ENCODE data around the gene TRAPPC2. TPM values are rescaled to one million over a fixed set of nuclear protein-coding genes. Genes with fewer than 3 reads are reported as not detected.
A peak's percentile ranks its signal among the peaks of the same experiment; 100 is the strongest.

Gene TRAPPC2
- total RNA-seq, 1 donor from 2014 or later = 6.4 TPM

DNA sequence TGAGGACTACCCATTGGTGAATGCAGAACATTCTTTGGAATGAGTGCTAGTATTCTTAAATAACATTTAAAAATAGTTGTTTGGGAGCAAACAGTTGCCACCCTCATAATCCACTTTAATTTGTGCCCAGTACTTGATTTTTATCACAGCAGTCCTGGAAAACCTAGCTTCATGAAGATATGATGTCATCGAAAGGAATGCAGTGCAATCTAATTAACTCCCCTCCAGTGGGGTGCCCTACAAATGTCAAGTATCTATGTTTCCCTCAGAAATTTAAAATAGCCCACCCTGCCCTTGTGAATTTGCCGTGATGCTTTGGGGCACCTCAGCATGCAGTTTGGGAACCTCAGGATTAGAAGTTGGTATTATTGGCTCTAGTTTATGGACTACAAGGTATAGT, 40.1 kb downstream of the TRAPPC2 start:
- no peak for DNase-seq (ENCODE audit: low read depth)
- H3K4me3 ChIP-seq (ENCODE audit: low read depth, low read length) = no peak overlapping the region
- TF ChIP-seq, protein P1, sequence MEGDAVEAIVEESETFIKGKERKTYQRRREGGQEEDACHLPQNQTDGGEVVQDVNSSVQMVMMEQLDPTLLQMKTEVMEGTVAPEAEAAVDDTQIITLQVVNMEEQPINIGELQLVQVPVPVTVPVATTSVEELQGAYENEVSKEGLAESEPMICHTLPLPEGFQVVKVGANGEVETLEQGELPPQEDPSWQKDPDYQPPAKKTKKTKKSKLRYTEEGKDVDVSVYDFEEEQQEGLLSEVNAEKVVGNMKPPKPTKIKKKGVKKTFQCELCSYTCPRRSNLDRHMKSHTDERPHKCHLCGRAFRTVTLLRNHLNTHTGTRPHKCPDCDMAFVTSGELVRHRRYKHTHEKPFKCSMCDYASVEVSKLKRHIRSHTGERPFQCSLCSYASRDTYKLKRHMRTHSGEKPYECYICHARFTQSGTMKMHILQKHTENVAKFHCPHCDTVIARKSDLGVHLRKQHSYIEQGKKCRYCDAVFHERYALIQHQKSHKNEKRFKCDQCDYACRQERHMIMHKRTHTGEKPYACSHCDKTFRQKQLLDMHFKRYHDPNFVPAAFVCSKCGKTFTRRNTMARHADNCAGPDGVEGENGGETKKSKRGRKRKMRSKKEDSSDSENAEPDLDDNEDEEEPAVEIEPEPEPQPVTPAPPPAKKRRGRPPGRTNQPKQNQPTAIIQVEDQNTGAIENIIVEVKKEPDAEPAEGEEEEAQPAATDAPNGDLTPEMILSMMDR (conservative IDR thresholded peaks at IDR 0.05; ENCODE audit: low read depth, low read length) = no peak

DNA sequence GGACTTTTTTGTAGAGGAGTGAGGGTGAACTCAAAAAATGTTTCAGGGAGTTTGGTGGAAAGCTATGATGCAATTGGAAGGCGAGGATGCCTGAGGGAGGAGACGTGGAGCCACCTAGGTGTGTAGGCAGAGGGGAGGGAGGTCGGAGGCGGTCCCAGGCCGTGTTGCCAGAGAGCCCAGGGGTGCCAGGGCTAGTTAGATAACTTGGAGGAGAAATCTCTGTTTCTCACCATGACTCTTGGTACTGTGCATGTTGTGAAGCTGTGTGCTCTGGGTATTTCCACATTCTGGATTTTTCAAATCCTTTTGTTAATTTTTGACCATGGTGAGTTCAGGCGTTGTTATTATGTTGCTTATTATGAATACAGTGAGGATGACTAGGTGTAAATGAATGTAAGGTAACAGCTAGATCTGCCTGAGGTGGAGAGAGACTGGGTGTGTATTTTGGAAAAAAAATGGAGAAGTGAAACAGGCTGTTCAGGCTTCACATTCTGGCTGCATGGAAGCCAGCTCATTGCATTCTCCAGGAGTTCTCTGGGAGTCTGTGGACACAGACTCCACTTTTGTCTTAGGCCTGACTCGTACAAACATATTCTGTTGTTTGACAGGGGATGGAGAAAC, 41.0 kb downstream of the TRAPPC2 start:
- peak overlapping the region; percentile 6 for H3K4me3 ChIP-seq (ENCODE audit: low read depth, low read length)
- TF ChIP-seq, protein P1 (conservative IDR thresholded peaks at IDR 0.05; ENCODE audit: low read depth, low read length) = no peak
- DNase-seq (ENCODE audit: low read depth) = no peak

DNA sequence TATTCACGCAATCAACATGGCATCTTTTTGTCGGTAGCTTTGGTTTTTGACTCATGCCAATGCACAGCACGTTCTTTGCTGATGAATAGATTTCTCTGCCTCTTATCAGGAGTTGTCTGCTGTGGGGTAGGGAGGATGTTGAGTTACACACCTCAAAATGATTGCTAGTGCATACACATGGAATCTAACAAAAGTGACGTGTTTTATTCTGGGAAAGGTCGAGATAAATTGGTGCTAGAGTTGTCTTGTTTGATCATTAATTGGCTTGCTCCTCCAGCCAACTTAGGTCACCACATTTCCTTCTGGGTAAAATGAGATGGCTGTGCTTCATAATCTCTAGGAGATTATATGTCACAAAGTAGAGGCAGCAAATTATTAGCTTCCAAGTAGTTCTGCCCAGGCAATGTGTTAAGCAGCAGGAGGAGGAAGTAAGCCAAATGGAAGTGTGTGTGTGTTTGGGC, 41.6 kb downstream of the TRAPPC2 start:
- DNase-seq (ENCODE audit: low read depth) = no peak
- TF ChIP-seq, protein P1 (conservative IDR thresholded peaks at IDR 0.05; ENCODE audit: low read depth, low read length) = no peak
- H3K4me3 ChIP-seq (ENCODE audit: low read depth, low read length) = no peak overlapping the region

DNA sequence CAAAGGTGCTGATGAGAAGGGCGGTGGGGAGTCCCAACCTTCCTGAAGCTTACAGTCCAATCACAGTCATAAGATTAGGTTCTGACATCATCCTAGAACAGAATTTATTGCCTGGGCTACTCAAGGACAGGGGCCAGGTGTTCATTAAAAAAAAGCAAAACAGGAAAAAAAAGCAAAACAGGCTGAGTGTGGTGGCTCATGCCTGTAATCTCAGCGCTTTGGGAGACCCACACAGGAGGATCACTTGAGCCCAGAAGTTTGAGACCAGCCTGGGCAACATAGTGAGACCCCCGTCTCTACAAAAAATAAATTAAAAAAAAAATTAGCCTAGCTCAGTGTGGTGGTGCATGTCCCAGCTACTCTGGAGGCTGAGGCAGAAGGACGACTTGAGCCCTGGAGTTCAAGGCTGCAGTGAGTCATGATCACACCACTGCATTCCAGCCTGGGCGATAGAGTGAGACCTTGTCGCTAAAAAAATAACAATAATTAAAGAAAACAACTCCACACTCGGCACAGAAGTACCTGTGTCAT, 42.5 kb downstream of the TRAPPC2 start:
- TF ChIP-seq, protein P1 (conservative IDR thresholded peaks at IDR 0.05; ENCODE audit: low read depth, low read length) = no peak
- DNase-seq (ENCODE audit: low read depth) = no peak

DNA sequence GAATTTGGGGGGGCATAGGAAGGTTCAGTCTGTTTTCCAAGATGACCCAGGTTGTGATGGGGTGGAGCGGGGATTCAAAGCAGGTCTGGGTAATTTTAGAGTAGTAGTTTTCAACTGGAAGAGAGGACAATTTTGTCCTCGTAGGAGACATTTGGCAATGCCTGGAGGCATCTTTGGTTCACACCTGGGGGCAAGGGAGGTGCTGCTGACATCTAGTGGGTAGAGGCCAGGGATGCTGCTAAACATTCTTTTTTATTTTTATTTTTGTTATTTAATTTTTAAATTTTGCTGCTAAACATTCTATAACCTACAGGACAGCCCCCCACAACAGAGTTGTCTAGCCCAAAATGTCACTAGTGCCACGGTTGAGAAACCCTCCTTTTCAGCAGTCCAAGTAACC, 43.6 kb downstream of the TRAPPC2 start:
- peak overlapping the region; percentile 75 for H3K4me3 ChIP-seq (ENCODE audit: low read depth, low read length)
- no peak for DNase-seq (ENCODE audit: low read depth)
- TF ChIP-seq, protein P1 (conservative IDR thresholded peaks at IDR 0.05; ENCODE audit: low read depth, low read length) = peak; percentile 40

More for the DNA sequence above, 42.5 kb downstream of the TRAPPC2 start:
- no peak overlapping the region for H3K4me3 ChIP-seq (ENCODE audit: low read depth, low read length)

DNA sequence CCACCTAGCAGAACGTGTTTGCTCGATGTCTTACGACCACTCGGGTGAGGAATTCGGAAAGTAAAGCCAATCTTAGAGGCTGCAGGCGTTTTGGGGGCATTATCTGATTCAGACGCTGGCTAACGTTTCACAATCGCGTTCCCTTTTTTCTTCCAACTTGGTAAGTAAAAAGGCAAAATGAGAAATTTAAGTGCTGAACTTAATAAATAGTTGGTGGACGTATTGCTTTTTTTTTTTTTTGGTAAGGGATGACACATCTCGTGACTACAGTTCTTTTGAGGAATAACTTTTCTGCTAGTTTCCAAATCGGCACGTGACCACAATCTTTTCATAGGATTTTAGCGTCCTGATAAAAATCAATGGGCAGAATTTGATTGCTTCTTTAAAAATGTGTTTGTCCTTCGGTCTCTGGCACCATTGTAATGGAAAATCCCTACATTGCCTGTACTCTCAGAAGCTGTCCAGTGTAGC, 44.6 kb downstream of the TRAPPC2 start:
- TF ChIP-seq, protein P1 (conservative IDR thresholded peaks at IDR 0.05; ENCODE audit: low read depth, low read length) = no peak
- peak overlapping the region; percentile 75 for H3K4me3 ChIP-seq (ENCODE audit: low read depth, low read length)
- DNase-seq (ENCODE audit: low read depth) = no peak
